DND-41 (cell line): ENCODE results near the gene ETFB.
A peak's percentile ranks its signal among the peaks of the same experiment; 100 is the strongest.

Experiments used
- ATAC-seq: fragments of 200-7000 bp; cut with Tn5 transposase; 3 replicates; pipeline ENCODE4 v1.9.1; 2021; ENCODE audit warnings: low read depth; ENCODE audit not compliant: insufficient read depth
- DNase-seq: peaks from one replicate; pipeline ENCODE4 v3.0.0-alpha.2; 2020
- H2AFZ ChIP-seq: 2 replicates; pipeline ENCODE4 v1.6.0; 2012; ENCODE audit warnings: low read depth, low read length
- H3K27ac ChIP-seq: 2 replicates; pipeline ENCODE4 v1.5.1; 2012; ENCODE audit warnings: low read length, inconsistent platforms
- H3K27me3 ChIP-seq: fragments of 200-600 bp; sonication (generic); 2 replicates; pipeline ENCODE4 v1.6.0; 2012; ENCODE audit warnings: low read length, mild to moderate bottlenecking, inconsistent platforms; ENCODE audit not compliant: insufficient read depth, poor library complexity
- H3K36me3 ChIP-seq: 2 replicates; pipeline ENCODE4 v1.5.1; 2012; ENCODE audit warnings: low read length, inconsistent platforms; ENCODE audit not compliant: insufficient read depth
- H3K4me1 ChIP-seq: 2 replicates; pipeline ENCODE4 v1.5.1; 2012; ENCODE audit warnings: mild to moderate bottlenecking, low read length; ENCODE audit not compliant: insufficient read depth
- H3K4me2 ChIP-seq: 2 replicates; pipeline ENCODE4 v1.6.0; 2012; ENCODE audit warnings: mild to moderate bottlenecking, moderate library complexity, low read length, inconsistent platforms; ENCODE audit not compliant: insufficient read depth
- H3K4me3 ChIP-seq, 2 experiments: fragments of 200-600 bp in 1 of 2; shearing (Covaris generic) in 1 of 2; 2 replicates each; pipeline ENCODE4 v1.5.1; 2012 to 2016; ENCODE audit warnings: inconsistent platforms in 2 of 2, low read length in 2 of 2, mild to moderate bottlenecking in 2 of 2, low read depth in 1 of 2, moderate library complexity in 1 of 2
- H3K79me2 ChIP-seq: 2 replicates; pipeline ENCODE4 v1.6.0; 2012; ENCODE audit warnings: low read length, inconsistent platforms; ENCODE audit not compliant: insufficient read depth
- H3K9ac ChIP-seq: 2 replicates; pipeline ENCODE4 v1.6.0; 2012; ENCODE audit warnings: low read depth, mild to moderate bottlenecking, inconsistent platforms, low read length, moderate library complexity
- H3K9me3 ChIP-seq: 2 replicates; pipeline ENCODE4 v1.5.1; 2012; ENCODE audit warnings: low read length, moderate library complexity, mild to moderate bottlenecking, inconsistent platforms; ENCODE audit not compliant: insufficient read depth, severe bottlenecking
- H4K20me1 ChIP-seq: 2 replicates; pipeline ENCODE4 v1.6.0; 2012; ENCODE audit warnings: low read length; ENCODE audit not compliant: insufficient read depth
- CTCF ChIP-seq: IDR thresholded peaks from 2 replicates; pipeline ENCODE4 v1.5.1; 2012; ENCODE audit warnings: borderline replicate concordance, low read length, moderate library complexity, mild to moderate bottlenecking; ENCODE audit not compliant: poor library complexity, severe bottlenecking; ENCODE audit errors: extremely low read depth
- EZH2 ChIP-seq: IDR thresholded peaks from 3 replicates; pipeline ENCODE4 v1.6.1; 2012; ENCODE audit warnings: borderline replicate concordance, low read depth, mild to moderate bottlenecking, moderate library complexity, low read length, inconsistent platforms; ENCODE audit not compliant: severe bottlenecking

Gene ETFB

GRCh38 chr19:51365965-51366388 is at the start of gene ETFB:
Gene ETFB, minus strand, starts transcription at chr19:51366388. Its CDS starts 62 bp downstream, at chr19:51366326.
- Histone ChIP-seq H2AFZ (peak within 1 kb of the TSS; percentile 93), H3K4me1 (peaks cover 52% of the 10 kb centered on the region), H3K79me2 (peaks cover 42% of the 10 kb centered on the region), H3K27ac (peak within 1 kb of the TSS; percentile 97), H3K4me2 (peak within 1 kb of the TSS; percentile 88), H4K20me1 (peaks cover 11% of the 10 kb centered on the region), H3K9me3 (no peaks in the 10 kb centered on the region), H3K9ac (peak within 1 kb of the TSS; percentile 83), H3K36me3 (peaks cover 4% of the 10 kb centered on the region; the same call in 1 of the 2 replicates), H3K4me3 (peak within 1 kb of the TSS; percentile 71 to 88), H3K27me3 (no peaks in the 10 kb centered on the region)
- ATAC-seq: peak; percentile 6; the same call in 2 of the 3 replicates
- TF ChIP-seq EZH2: no peak
- no peak for DNase-seq

GRCh38 chr19:51415187-51415586 is 49.0 kb upstream of the ETFB start:
- no peak for ATAC-seq
- Histone ChIP-seq H3K9me3 (no peaks in the 10 kb centered on the region), H4K20me1 (no peaks in the 10 kb centered on the region), H3K27ac (no peak overlapping the region), H2AFZ (no peak overlapping the region), H3K4me3 (no peak overlapping the region), H3K4me1 (no peaks in the 10 kb centered on the region), H3K27me3 (no peaks in the 10 kb centered on the region), H3K9ac (no peak overlapping the region), H3K36me3 (no peaks in the 10 kb centered on the region), H3K4me2 (no peak overlapping the region), H3K79me2 (no peaks in the 10 kb centered on the region)
- no peak for DNase-seq
- no peak for TF ChIP-seq EZH2
- TF ChIP-seq CTCF: no peak

GRCh38 chr19:51410950-51411748 is 45.0 kb upstream of the ETFB start:
- DNase-seq: no peak
- Histone ChIP-seq H3K9me3 (peaks cover 2% of the 10 kb centered on the region), H3K4me3 (no peak overlapping the region), H3K36me3 (no peaks in the 10 kb centered on the region), H3K4me1 (no peaks in the 10 kb centered on the region), H3K4me2 (no peak overlapping the region), H3K9ac (no peak overlapping the region), H3K27ac (no peak overlapping the region), H3K79me2 (no peaks in the 10 kb centered on the region), H3K27me3 (no peaks in the 10 kb centered on the region), H2AFZ (no peak overlapping the region), H4K20me1 (no peaks in the 10 kb centered on the region)
- no peak for ATAC-seq
- no peak for TF ChIP-seq EZH2

GRCh38 chr19:51407511-51408131 is 41.4 kb upstream of the ETFB start:
- Histone ChIP-seq H3K27me3 (no peaks in the 10 kb centered on the region), H3K9ac (no peak overlapping the region), H2AFZ (no peak overlapping the region), H3K4me1 (no peaks in the 10 kb centered on the region), H3K9me3 (peaks cover 9% of the 10 kb centered on the region), H3K4me2 (no peak overlapping the region), H3K27ac (no peak overlapping the region), H4K20me1 (no peaks in the 10 kb centered on the region), H3K36me3 (no peaks in the 10 kb centered on the region; the same call in 1 of the 2 replicates), H3K79me2 (no peaks in the 10 kb centered on the region), H3K4me3 (no peak overlapping the region)
- ATAC-seq (no peak), DNase-seq (no peak)
- TF ChIP-seq EZH2: no peak
- peak; percentile 19 for TF ChIP-seq CTCF
